H1 (cell line): ENCODE measurements around the gene DUS4L.

Experiments used
- CREB1 ChIP-seq: IDR thresholded peaks from 2 replicates; pipeline ENCODE4 v1.6.1; 2012; ENCODE audit warnings: inconsistent platforms
- CTCF ChIP-seq, 3 experiments: IDR thresholded peaks; 1 replicate in 2 of 3; 2 replicates in 1 of 3; pipeline versions ENCODE4 v1.5.1 to v1.6.1; 2011; ENCODE audit warnings: low read length in 3 of 3, mild to moderate bottlenecking in 3 of 3, inconsistent platforms in 2 of 3, low read depth in 1 of 3, moderate library complexity in 1 of 3; ENCODE audit not compliant: insufficient read depth in 1 of 3; ENCODE audit errors: control extremely low read depth in 1 of 3
- EZH2 ChIP-seq: fragments of 200-600 bp; sonication (generic); IDR thresholded peaks from 2 replicates; pipeline ENCODE4 v1.7.1; 2012; ENCODE audit warnings: low read depth, mild to moderate bottlenecking, moderate library complexity, low read length, inconsistent platforms; ENCODE audit not compliant: severe bottlenecking
- GTF2F1 ChIP-seq: IDR thresholded peaks from 2 replicates; pipeline ENCODE4 v1.6.1; 2012; ENCODE audit warnings: low read depth, low read length, improper control_type of control experiment, borderline replicate concordance
- POLR2A ChIP-seq, 2 experiments: IDR thresholded peaks; 1 replicate in 1 of 2; 2 replicates in 1 of 2; pipeline ENCODE4 v1.6.1; 2011; ENCODE audit warnings: low read depth in 2 of 2, low read length in 2 of 2, mild to moderate bottlenecking in 2 of 2; ENCODE audit errors: control extremely low read depth in 1 of 2
- POLR2AphosphoS5 ChIP-seq: IDR thresholded peaks from 2 replicates; pipeline ENCODE4 v1.6.1; 2011; ENCODE audit warnings: low read depth, low read length
- SIN3A ChIP-seq, 2 experiments: IDR thresholded peaks in 1 of 2; conservative IDR thresholded peaks in 1 of 2; 2 replicates each; pipeline ENCODE4 v1.6.1; 2011 to 2012; ENCODE audit warnings: low read length in 2 of 2, improper control_type of control experiment in 1 of 2, low read depth in 1 of 2, mild to moderate bottlenecking in 1 of 2
- SP1 ChIP-seq: IDR thresholded peaks from 2 replicates; pipeline ENCODE4 v1.6.1; 2011; ENCODE audit warnings: low read depth, low read length
- SP4 ChIP-seq: IDR thresholded peaks from 2 replicates; pipeline ENCODE4 v1.6.1; 2012; ENCODE audit warnings: low read length, inconsistent platforms
- YY1 ChIP-seq: IDR thresholded peaks from 2 replicates; pipeline ENCODE4 v1.6.1; 2011; ENCODE audit warnings: low read depth, mild to moderate bottlenecking, low read length

DNA sequence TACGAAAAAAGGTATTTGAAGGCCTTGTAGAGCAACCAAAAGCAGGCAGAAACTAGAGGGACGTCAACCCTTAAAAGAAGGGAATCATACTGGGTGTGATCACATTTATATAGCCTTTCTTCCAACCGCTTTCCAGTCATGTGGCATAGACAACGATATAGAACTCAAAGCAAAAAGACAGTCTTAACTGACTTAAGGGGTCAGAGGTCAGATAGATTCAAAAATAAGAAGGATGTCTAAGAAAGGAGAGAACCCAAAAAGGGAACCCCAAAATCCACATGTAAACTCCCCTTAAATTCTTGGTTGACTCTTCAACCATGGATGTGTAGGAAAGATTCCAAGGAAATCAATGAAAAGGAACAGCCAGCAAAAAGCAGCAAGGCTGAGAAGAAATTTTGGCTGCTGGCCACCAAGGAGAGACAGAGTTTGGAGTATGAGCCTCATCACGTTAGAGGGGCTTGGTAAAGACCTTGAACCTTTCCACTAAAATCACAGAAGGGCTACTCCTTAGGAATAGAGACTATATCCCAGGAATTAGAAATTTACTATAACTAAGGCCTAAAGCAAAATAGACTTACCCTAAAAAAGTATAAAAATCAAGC, 24.9 kb downstream of the DUS4L start:
- TF ChIP-seq SIN3A (conservative IDR thresholded peaks at IDR 0.05 in 1 of 2, IDR thresholded peaks at IDR 0.05 in 1 of 2; ENCODE audit: low read depth in 1 of 2, low read length in 2 of 2) (no peak), CTCF (IDR thresholded peaks at IDR 0.05; ENCODE audit: control extremely low read depth in 1 of 3, insufficient read depth in 1 of 3, low read depth in 1 of 3, low read length in 3 of 3) (no peak), POLR2A (IDR thresholded peaks at IDR 0.05; ENCODE audit: control extremely low read depth in 1 of 2, low read depth in 2 of 2, low read length in 2 of 2) (no peak), YY1 (no peak), CREB1 (no peak), EZH2 (no peak), SP4 (no peak), GTF2F1 (no peak), SP1 (no peak), POLR2AphosphoS5 (no peak)
